OCI-LY7 (cell line): Measurements from ENCODE around the gene NFIX.

Experiments used
- CTCF ChIP-seq: fragments of 200-600 bp; sonication (generic); conservative IDR thresholded peaks from 2 replicates; pipeline ENCODE4 v1.5.1; 2014; ENCODE audit warnings: mild to moderate bottlenecking, antibody characterized with exemption, low read length, moderate library complexity, mixed read lengths
- EZH2phosphoT487 ChIP-seq: fragments of 200-600 bp; sonication (generic); IDR thresholded peaks from 2 replicates; pipeline ENCODE4 v1.6.1; 2018; ENCODE audit warnings: low read depth, borderline replicate concordance, mild to moderate bottlenecking, mixed run types, antibody characterized with exemption, low read length, moderate library complexity, mixed read lengths

- TF ChIP-seq CTCF (no peak), EZH2phosphoT487 (peak; percentile 87; the same call in 1 of the 2 replicates)
Measured at GRCh38 chr19:13024126-13024950, 29.1 kb downstream of the NFIX start.
